A549 (cell line): ENCODE measurements around the gene ALDOA.
"Not testable (repeated sequence)": the region's sequence is repeated elsewhere in the genome, so short reads cannot be mapped to it uniquely, and the experiment has no call there.

Experiments used
- E2F6 ChIP-seq: IDR thresholded peaks from 2 replicates; pipeline ENCODE4 v1.6.1; 2012; ENCODE audit warnings: low read depth, borderline replicate concordance
- ESRRA ChIP-seq: fragments of 150-350 bp; IDR thresholded peaks from 2 replicates; pipeline ENCODE4 v1.6.1; 2014; ENCODE audit warnings: mild to moderate bottlenecking, low read length, borderline replicate concordance
- POLR2A ChIP-seq: IDR thresholded peaks from 2 replicates; pipeline ENCODE4 v1.6.1; 2012; ENCODE audit warnings: mild to moderate bottlenecking, low read length
- REST ChIP-seq: fragments of 200-600 bp; sonication (generic); IDR thresholded peaks from 2 replicates; pipeline ENCODE4 v1.6.1; 2016; ENCODE audit warnings: antibody characterized with exemption, mild to moderate bottlenecking, moderate library complexity
- RFX5 ChIP-seq: fragments of 450-650 bp; IDR thresholded peaks from 2 replicates; pipeline ENCODE4 v1.7.1; 2014; ENCODE audit warnings: antibody characterized with exemption, mild to moderate bottlenecking, moderate library complexity
- SMC3 ChIP-seq: fragments of >200 bp; sonication (Bioruptor Twin); formaldehyde crosslinking; IDR thresholded peaks from 3 replicates; pipeline ENCODE4 v1.6.1; 2018; ENCODE audit warnings: inconsistent platforms
- TF ChIP-seq, protein P1 (sequence below): fragments of >200 bp; sonication (Bioruptor Twin); formaldehyde crosslinking; IDR thresholded peaks from 3 replicates; pipeline ENCODE4 v1.5.1; 2016

GRCh38 chr16:30040690-30041089 is 24.9 kb upstream of the ALDOA start:
- TF ChIP-seq RFX5, POLR2A, E2F6, ESRRA, SMC3, REST: not testable (repeated sequence)
- TF ChIP-seq, protein P1, sequence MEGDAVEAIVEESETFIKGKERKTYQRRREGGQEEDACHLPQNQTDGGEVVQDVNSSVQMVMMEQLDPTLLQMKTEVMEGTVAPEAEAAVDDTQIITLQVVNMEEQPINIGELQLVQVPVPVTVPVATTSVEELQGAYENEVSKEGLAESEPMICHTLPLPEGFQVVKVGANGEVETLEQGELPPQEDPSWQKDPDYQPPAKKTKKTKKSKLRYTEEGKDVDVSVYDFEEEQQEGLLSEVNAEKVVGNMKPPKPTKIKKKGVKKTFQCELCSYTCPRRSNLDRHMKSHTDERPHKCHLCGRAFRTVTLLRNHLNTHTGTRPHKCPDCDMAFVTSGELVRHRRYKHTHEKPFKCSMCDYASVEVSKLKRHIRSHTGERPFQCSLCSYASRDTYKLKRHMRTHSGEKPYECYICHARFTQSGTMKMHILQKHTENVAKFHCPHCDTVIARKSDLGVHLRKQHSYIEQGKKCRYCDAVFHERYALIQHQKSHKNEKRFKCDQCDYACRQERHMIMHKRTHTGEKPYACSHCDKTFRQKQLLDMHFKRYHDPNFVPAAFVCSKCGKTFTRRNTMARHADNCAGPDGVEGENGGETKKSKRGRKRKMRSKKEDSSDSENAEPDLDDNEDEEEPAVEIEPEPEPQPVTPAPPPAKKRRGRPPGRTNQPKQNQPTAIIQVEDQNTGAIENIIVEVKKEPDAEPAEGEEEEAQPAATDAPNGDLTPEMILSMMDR: not testable (repeated sequence)
